Measurements from ENCODE around the gene KCNQ1. TPM values are rescaled to one million over a fixed set of nuclear protein-coding genes. Genes with fewer than 3 reads are reported as not detected.

The KCNQ1 gene
- total and polyA plus RNA-seq, 8 donors, result 14.0 to 61.1 (median 46.7) TPM

- intact Hi-C loops (cut with DNase I), result no loop called here
- Histone ChIP-seq H3K4me3 (peak overlapping the region in 1 of 4 donors; percentile 12), H3K36me3 (no peaks in the 10 kb centered on the region), H3K27ac (no peak overlapping the region), H3K4me1 (no peaks in the 10 kb centered on the region), H3K9me3 (no peaks in the 10 kb centered on the region), H3K27me3 (no peaks in the 10 kb centered on the region)
- FAIRE-seq (no peak), DNase-seq (no peak), ATAC-seq (no peak)
- TF ChIP-seq, protein P1, sequence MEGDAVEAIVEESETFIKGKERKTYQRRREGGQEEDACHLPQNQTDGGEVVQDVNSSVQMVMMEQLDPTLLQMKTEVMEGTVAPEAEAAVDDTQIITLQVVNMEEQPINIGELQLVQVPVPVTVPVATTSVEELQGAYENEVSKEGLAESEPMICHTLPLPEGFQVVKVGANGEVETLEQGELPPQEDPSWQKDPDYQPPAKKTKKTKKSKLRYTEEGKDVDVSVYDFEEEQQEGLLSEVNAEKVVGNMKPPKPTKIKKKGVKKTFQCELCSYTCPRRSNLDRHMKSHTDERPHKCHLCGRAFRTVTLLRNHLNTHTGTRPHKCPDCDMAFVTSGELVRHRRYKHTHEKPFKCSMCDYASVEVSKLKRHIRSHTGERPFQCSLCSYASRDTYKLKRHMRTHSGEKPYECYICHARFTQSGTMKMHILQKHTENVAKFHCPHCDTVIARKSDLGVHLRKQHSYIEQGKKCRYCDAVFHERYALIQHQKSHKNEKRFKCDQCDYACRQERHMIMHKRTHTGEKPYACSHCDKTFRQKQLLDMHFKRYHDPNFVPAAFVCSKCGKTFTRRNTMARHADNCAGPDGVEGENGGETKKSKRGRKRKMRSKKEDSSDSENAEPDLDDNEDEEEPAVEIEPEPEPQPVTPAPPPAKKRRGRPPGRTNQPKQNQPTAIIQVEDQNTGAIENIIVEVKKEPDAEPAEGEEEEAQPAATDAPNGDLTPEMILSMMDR (IDR thresholded peaks at IDR 0.05), result no peak
- WGBS, 2 donors, result 79 to 82% methylated on average over 25 of the region's 25 CpGs
Measured at GRCh38 chr11:2867722-2868505, 423.1 kb downstream of the KCNQ1 start.

- 37 to 41% methylated on average over 16 of the region's 16 CpGs for WGBS, 2 donors
- ATAC-seq (no peak), DNase-seq (no peak), FAIRE-seq (no peak)
- H3K4me3 ChIP-seq, result peak overlapping the region in 1 of 4 donors; percentile 12
- no peaks in the 10 kb centered on the region for H3K36me3 ChIP-seq
- H3K9me3 ChIP-seq, result no peaks in the 10 kb centered on the region
- no peaks in the 10 kb centered on the region for H3K4me1 ChIP-seq
- intact Hi-C loops (cut with DNase I), result no loop called here
- H3K27ac ChIP-seq, result no peak overlapping the region
- TF ChIP-seq, protein P1 (IDR thresholded peaks at IDR 0.05), result no peak
- no peaks in the 10 kb centered on the region for H3K27me3 ChIP-seq
Measured at GRCh38 chr11:2868506-2869133, 423.8 kb downstream of the KCNQ1 start.

DNA sequence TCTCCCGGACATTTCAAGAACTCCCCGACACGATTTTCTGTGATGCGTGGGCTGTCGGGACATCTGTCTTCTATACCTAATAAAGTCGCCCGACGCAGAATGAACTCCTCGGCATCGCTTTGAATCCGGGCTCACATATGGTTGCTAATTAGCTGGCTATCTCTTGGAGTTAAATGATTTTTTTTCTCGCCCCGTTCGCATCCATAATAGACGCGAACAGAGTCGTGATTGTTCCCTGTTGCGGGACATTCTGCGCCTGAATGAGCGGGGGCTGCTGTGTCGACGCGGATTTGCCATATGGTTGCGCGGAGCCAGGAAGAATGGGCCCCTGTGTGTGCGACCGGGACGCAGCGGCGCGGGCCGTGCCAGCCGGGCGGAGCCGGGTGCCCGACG is 424.3 kb downstream of the KCNQ1 start:
- H3K4me3 ChIP-seq, result no peak overlapping the region
- no peaks in the 10 kb centered on the region for H3K27me3 ChIP-seq
- no peaks in the 10 kb centered on the region for H3K36me3 ChIP-seq
- DNase-seq, result no peak
- TF ChIP-seq, protein P1 (IDR thresholded peaks at IDR 0.05), result no peak
- no peaks in the 10 kb centered on the region for H3K9me3 ChIP-seq
- intact Hi-C loops (cut with DNase I), result no loop called here
- ATAC-seq, result no peak
- WGBS, 2 donors, result 20 to 23% methylated on average over 37 of the region's 37 CpGs
- H3K4me1 ChIP-seq, result no peaks in the 10 kb centered on the region
- no peak overlapping the region for H3K27ac ChIP-seq
- FAIRE-seq, result no peak

- H3K27me3 ChIP-seq, result no peaks in the 10 kb centered on the region
- DNase-seq (no peak), FAIRE-seq (no peak), ATAC-seq (no peak)
- no peaks in the 10 kb centered on the region for H3K9me3 ChIP-seq
- no peak overlapping the region for H3K27ac ChIP-seq
- 19 to 24% methylated on average over 46 to 90 of the region's 90 CpGs for WGBS, 2 donors
- TF ChIP-seq, protein P1 (IDR thresholded peaks at IDR 0.05), result no peak
- intact Hi-C loops (cut with DNase I), result no loop called here
- no peak overlapping the region for H3K4me3 ChIP-seq
- H3K4me1 ChIP-seq, result no peaks in the 10 kb centered on the region
- no peaks in the 10 kb centered on the region for H3K36me3 ChIP-seq
Measured at GRCh38 chr11:2869561-2870427, 425.0 kb downstream of the KCNQ1 start.
